K562 (cell line): ENCODE results near the gene KCTD12. TPM values are rescaled to one million over a fixed set of nuclear protein-coding genes. Genes with fewer than 3 reads are reported as not detected.

Experiments
- ATAC-seq: fragments of 200-7000 bp; cut with Tn5 transposase; 3 replicates; pipeline ENCODE4 v1.9.1; 2020; ENCODE audit warnings: moderate library complexity
- BruUV-seq: library from RNA; stranded (reverse); fragments of 400-500 nt; replicated peaks from 2 replicates; lab custom pipeline; 2021; lab: Mats Ljungman, UMichigan
- CTCF ChIA-PET: fragments of 300-600 bp; formaldehyde crosslinking; extraction: SDS; loops from one replicate; lab custom pipeline; 2021; ENCODE audit warnings: low intra/inter-chr PET ratio; lab: Yijun Ruan, JAX
- POLR2A ChIA-PET: fragments of 300-600, 350-650 bp; sonication (Branson Sonifier 250); formaldehyde crosslinking; extraction: SDS; loops from one replicate; lab custom pipeline; 2021; ENCODE audit warnings: antibody characterized with exemption, inconsistent platforms; lab: Yijun Ruan, JAX
- DNase-seq, 4 experiments: peaks; one replicate each; pipeline versions ENCODE4 v3.0.0 to v3.0.0-alpha.2; 2011 to 2018; ENCODE audit warnings: low spot score in 3 of 4, mixed read lengths in 3 of 4; ENCODE audit errors: extremely low read depth in 1 of 4
- FAIRE-seq: peaks from 2 replicates; lab custom pipeline; 2011; peaks lifted over from hg19 to GRCh38; lab: Jason Lieb, UNC
- H2AFZ ChIP-seq: 2 replicates; pipeline ENCODE4 v1.6.0; 2011; ENCODE audit warnings: low read depth, low read length, control low read depth, inconsistent platforms
- H3K27ac ChIP-seq: fragments of 200-600 bp; 3 replicates; pipeline ENCODE4 v1.8.0; 2011; ENCODE audit warnings: low read depth, mild to moderate bottlenecking, control low read depth, inconsistent platforms, low read length, moderate library complexity, mixed read lengths; ENCODE audit errors: extremely low read depth
- H3K27me3 ChIP-seq, 2 experiments: fragments of 300-600 bp in 1 of 2; 2 replicates in 1 of 2; 3 replicates in 1 of 2; pipeline versions ENCODE4 v1.6.0 to v1.8.0; 2011; ENCODE audit warnings: inconsistent platforms in 2 of 2, low read length in 2 of 2, mild to moderate bottlenecking in 1 of 2, mixed read lengths in 1 of 2, moderate library complexity in 1 of 2; ENCODE audit not compliant: control insufficient read depth in 2 of 2, insufficient read depth in 2 of 2
- H3K36me3 ChIP-seq: fragments of 300-600 bp; 3 replicates; pipeline ENCODE4 v1.8.0; 2011; ENCODE audit warnings: mild to moderate bottlenecking, low read length, inconsistent platforms; ENCODE audit not compliant: control insufficient read depth, insufficient read depth
- H3K4me1 ChIP-seq, 2 experiments: fragments of 200-600 bp in 1 of 2; replicated peaks in 1 of 2; 2 replicates in 1 of 2; 3 replicates in 1 of 2; pipeline versions ENCODE4 v1.5.1 to v1.8.0; 2011; ENCODE audit warnings: inconsistent platforms in 2 of 2, low read length in 2 of 2, mild to moderate bottlenecking in 1 of 2, mixed read lengths in 1 of 2, moderate library complexity in 1 of 2; ENCODE audit not compliant: control insufficient read depth in 2 of 2, insufficient read depth in 2 of 2
- H3K4me2 ChIP-seq: 2 replicates; pipeline ENCODE4 v1.6.1; 2011; ENCODE audit warnings: low read length, control low read depth, inconsistent platforms, mixed read lengths; ENCODE audit not compliant: insufficient read depth
- H3K4me3 ChIP-seq: fragments of 200-600 bp; sonication (generic), shearing (Covaris generic); 2 replicates; pipeline ENCODE4 v1.5.1; 2016; ENCODE audit warnings: control low read depth, inconsistent platforms
- H3K79me2 ChIP-seq: fragments of 200-600 bp; 3 replicates; pipeline ENCODE4 v1.8.0; 2011; ENCODE audit warnings: low read length, inconsistent platforms; ENCODE audit not compliant: control insufficient read depth, insufficient read depth
- H3K9ac ChIP-seq, 2 experiments: 2 replicates each; pipeline versions ENCODE4 v1.6.0 to v1.6.1; 2011; ENCODE audit warnings: low read depth in 2 of 2, low read length in 2 of 2, control low read depth in 1 of 2, inconsistent platforms in 1 of 2, mild to moderate bottlenecking in 1 of 2, mixed read lengths in 1 of 2; ENCODE audit not compliant: insufficient read depth in 1 of 2
- H3K9me1 ChIP-seq: one replicate; pipeline ENCODE4 v1.6.0; 2011; ENCODE audit warnings: inconsistent platforms, mild to moderate bottlenecking, low read length, moderate library complexity; ENCODE audit not compliant: control insufficient read depth, insufficient read depth
- H3K9me3 ChIP-seq: replicated peaks from 2 replicates; pipeline ENCODE4 v1.5.1; 2011; ENCODE audit warnings: low read depth, low read length, inconsistent platforms; ENCODE audit not compliant: control insufficient read depth, insufficient read depth
- H4K20me1 ChIP-seq: replicated peaks from 2 replicates; pipeline ENCODE4 v1.6.1; 2011; ENCODE audit warnings: low read length, inconsistent platforms, mixed read lengths; ENCODE audit not compliant: control insufficient read depth, insufficient read depth
- CCAR2 ChIP-seq: fragments of 200-400 bp; formaldehyde crosslinking; IDR thresholded peaks from 2 replicates; pipeline ENCODE4 v1.6.1; 2017; ENCODE audit warnings: mild to moderate bottlenecking, low read depth, low read length
- FIP1L1 ChIP-seq: fragments of 200-400 bp; formaldehyde crosslinking; IDR thresholded peaks from 2 replicates; pipeline ENCODE4 v1.6.1; 2018; ENCODE audit warnings: mild to moderate bottlenecking, low read depth, low read length; ENCODE audit not compliant: poor library complexity, severe bottlenecking
- FOXK1 ChIP-seq: sonication (generic); formaldehyde crosslinking; IDR thresholded peaks from 2 replicates; pipeline ENCODE4 v1.8.0; 2022; ENCODE audit warnings: missing genetic modification reagents, mild to moderate bottlenecking, borderline replicate concordance
- PCBP2 ChIP-seq: fragments of 200-400 bp; formaldehyde crosslinking; IDR thresholded peaks from 2 replicates; pipeline ENCODE4 v1.6.1; 2018; ENCODE audit warnings: low read length, low read depth, mild to moderate bottlenecking, moderate library complexity; ENCODE audit not compliant: poor library complexity, severe bottlenecking
- SPI1 ChIP-seq: IDR thresholded peaks from 2 replicates; pipeline ENCODE4 v1.6.1; 2011; ENCODE audit warnings: low read depth, low read length, control low read depth, borderline replicate concordance
- TAL1 ChIP-seq: fragments of 450-650 bp; IDR thresholded peaks from 2 replicates; pipeline ENCODE4 v1.6.1; 2016; ENCODE audit warnings: mild to moderate bottlenecking
- ZBTB1 ChIP-seq: sonication (generic); formaldehyde crosslinking; IDR thresholded peaks from 2 replicates; pipeline ENCODE4 v1.8.1; 2023; ENCODE audit warnings: missing genetic modification reagents, low read depth, mild to moderate bottlenecking, borderline replicate concordance
- ZNF197 ChIP-seq: fragments of 200-800 bp; sonication (Bioruptor generic); IDR thresholded peaks from 2 replicates; pipeline ENCODE4 v1.6.1; 2016; ENCODE audit warnings: low read depth, missing genetic modification characterization, missing compliant biosample characterization
- ZNF274 ChIP-seq: IDR thresholded peaks from 2 replicates; pipeline ENCODE4 v1.6.1; 2011; ENCODE audit warnings: low read depth, mild to moderate bottlenecking, low read length, moderate library complexity, borderline replicate concordance
- ZNF668 ChIP-seq: fragments of 250-450 bp; sonication (Bioruptor Pico); IDR thresholded peaks from 2 replicates; pipeline ENCODE4 v1.8.0; 2022; ENCODE audit warnings: mild to moderate bottlenecking, inconsistent platforms
- ZNF785 ChIP-seq: fragments of 250-450 bp; sonication (Bioruptor Pico); IDR thresholded peaks from 2 replicates; pipeline ENCODE4 v1.4.0; 2020; ENCODE audit warnings: mild to moderate bottlenecking
- WGBS: fragments of 100-300 bp; shearing (Covaris generic); methylation state at CpG from one replicate; pipeline ENCODE4 v1.1.6; 2016; ENCODE audit warnings: low coverage, mixed read lengths; ENCODE audit not compliant: insufficient coverage; ENCODE audit errors: missing lambda C conversion rate; 5-methylcytosine and 5-hydroxymethylcytosine counted together
- in situ Hi-C: fragments of 300-500 bp; cut with MboI; formaldehyde crosslinking; loops from 4 replicates; pipeline ENCODE4 v1.15.0; 2018; ENCODE audit warnings: inconsistent platforms, mixed read lengths
- intact Hi-C: fragments of 100-400 bp; cut with micrococcal nuclease; formaldehyde crosslinking; loops from 2 replicates; pipeline ENCODE4 v1.14.2; 2022
- polyA plus RNA-seq, 8 experiments: library from polyadenylated mRNA; depleted of rRNA in 4 of 8; stranded (reverse) in 5 of 8; unstranded in 3 of 8; fragments of >200 nt; fragmentation: Nextera tagmentation in 2 of 8; fragmentation: Illumina TruSeq in 1 of 8; extraction: Ambion mirVana in 2 of 8; extraction: Trizol in 1 of 8; gene quantifications; 2 replicates each; pipeline versions ENCODE4 v1.2.1 to v1.2.3, GENCODE V29; 2011 to 2014; ENCODE audit warnings: inconsistent platforms in 1 of 8, missing spikeins in 1 of 8
- total RNA-seq, 7 experiments: library from RNA; depleted of rRNA in 6 of 7; stranded (reverse); fragments of >200 nt in 6 of 7; fragmentation: Illumina TruSeq in 2 of 7; extraction: Trizol in 2 of 7; gene quantifications; 2 replicates each; pipeline versions ENCODE4 v1.2.1 to v1.2.3, GENCODE V29; 2011 to 2021; ENCODE audit warnings: low replicate concordance in 1 of 7
- TF ChIP-seq, protein P1 (sequence below): IDR thresholded peaks from 3 replicates; pipeline ENCODE4 v1.6.1; 2011; ENCODE audit warnings: borderline replicate concordance, mild to moderate bottlenecking, moderate library complexity; ENCODE audit not compliant: insufficient read length; ENCODE audit errors: extremely low read depth
- TF ChIP-seq, protein P2 (sequence below): fragments of 250-450 bp; sonication (Bioruptor Pico); IDR thresholded peaks from 2 replicates; pipeline ENCODE4 v1.8.0; 2021; ENCODE audit warnings: mild to moderate bottlenecking, moderate library complexity
- TF ChIP-seq, protein P3 (sequence below): sonication (generic); formaldehyde crosslinking; IDR thresholded peaks from 2 replicates; pipeline ENCODE4 v1.8.0; 2022; ENCODE audit warnings: mild to moderate bottlenecking, missing genetic modification reagents

Gene KCTD12
- total and polyA plus RNA-seq, 9 of the 15 experiments (the other 6 are each of a cell fraction or from before 2014, with no cell fraction given), result 0.14 to 0.93 (median 0.32) TPM

DNA sequence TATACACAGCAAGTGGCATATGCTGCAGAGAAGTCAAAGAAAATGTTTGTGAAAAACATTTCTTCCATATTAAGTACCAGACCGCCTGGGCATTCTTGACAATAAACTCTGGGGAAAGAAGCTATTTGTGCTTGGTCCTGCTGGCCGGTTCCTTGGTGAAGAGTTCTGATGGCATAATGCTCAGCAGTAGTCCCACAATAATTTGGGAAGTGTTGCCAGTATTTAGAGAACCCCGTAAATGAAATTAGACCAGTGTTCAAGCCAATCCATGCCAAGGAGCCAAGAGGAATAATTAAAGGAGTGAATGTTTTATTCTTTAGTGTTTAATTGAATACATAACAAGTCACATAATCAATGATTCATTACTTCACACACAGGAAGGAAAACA, 6.3 kb downstream of the KCTD12 start:
- DNase-seq, result no peak
- Histone ChIP-seq H3K9me3 (no peaks in the 10 kb centered on the region), H3K27ac (no peak overlapping the region), H2AFZ (no peak overlapping the region), H3K27me3 (peaks cover 0 to 2% of the 10 kb centered on the region in 2 experiments; a peak in 1 of 5 replicates), H3K9ac (no peak overlapping the region), H3K4me2 (no peak overlapping the region), H3K36me3 (no peaks in the 10 kb centered on the region), H3K79me2 (no peaks in the 10 kb centered on the region), H4K20me1 (no peaks in the 10 kb centered on the region), H3K4me1 (peaks cover 0 to under 1% of the 10 kb centered on the region in 2 experiments; a peak in 1 of 5 replicates), H3K4me3 (no peak overlapping the region), H3K9me1 (no peaks in the 10 kb centered on the region)
- intact Hi-C loops (no loop called here), in situ Hi-C loops (no loop called here)
- ATAC-seq, result no peak
- POLR2A ChIA-PET, result interaction anchor here (1.0 kb wide), 1 partner anchor 77 kb away, joined by 6 read pairs; no protein-coding TSS in a partner anchor
- BruUV-seq, result no TSS peak
- FAIRE-seq, result no peak
- CTCF ChIA-PET, result no interaction called here
- WGBS, result 3% methylated on average over 3 of the region's 3 CpGs
- TF ChIP-seq TAL1, result no peak
- no peak for TF ChIP-seq ZNF785 (CRISPR knock-in tag)
- TF ChIP-seq ZNF197 (CRISPR knock-in tag), result no peak
- TF ChIP-seq, protein P1, sequence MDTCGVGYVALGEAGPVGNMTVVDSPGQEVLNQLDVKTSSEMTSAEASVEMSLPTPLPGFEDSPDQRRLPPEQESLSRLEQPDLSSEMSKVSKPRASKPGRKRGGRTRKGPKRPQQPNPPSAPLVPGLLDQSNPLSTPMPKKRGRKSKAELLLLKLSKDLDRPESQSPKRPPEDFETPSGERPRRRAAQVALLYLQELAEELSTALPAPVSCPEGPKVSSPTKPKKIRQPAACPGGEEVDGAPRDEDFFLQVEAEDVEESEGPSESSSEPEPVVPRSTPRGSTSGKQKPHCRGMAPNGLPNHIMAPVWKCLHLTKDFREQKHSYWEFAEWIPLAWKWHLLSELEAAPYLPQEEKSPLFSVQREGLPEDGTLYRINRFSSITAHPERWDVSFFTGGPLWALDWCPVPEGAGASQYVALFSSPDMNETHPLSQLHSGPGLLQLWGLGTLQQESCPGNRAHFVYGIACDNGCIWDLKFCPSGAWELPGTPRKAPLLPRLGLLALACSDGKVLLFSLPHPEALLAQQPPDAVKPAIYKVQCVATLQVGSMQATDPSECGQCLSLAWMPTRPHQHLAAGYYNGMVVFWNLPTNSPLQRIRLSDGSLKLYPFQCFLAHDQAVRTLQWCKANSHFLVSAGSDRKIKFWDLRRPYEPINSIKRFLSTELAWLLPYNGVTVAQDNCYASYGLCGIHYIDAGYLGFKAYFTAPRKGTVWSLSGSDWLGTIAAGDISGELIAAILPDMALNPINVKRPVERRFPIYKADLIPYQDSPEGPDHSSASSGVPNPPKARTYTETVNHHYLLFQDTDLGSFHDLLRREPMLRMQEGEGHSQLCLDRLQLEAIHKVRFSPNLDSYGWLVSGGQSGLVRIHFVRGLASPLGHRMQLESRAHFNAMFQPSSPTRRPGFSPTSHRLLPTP, result no peak
- TF ChIP-seq ZNF668 (CRISPR knock-in tag), result no peak
- TF ChIP-seq ZBTB1 (CRISPR knock-in tag), result no peak
- TF ChIP-seq SPI1, result no peak
- TF ChIP-seq ZNF274, result no peak
- TF ChIP-seq, protein P2, sequence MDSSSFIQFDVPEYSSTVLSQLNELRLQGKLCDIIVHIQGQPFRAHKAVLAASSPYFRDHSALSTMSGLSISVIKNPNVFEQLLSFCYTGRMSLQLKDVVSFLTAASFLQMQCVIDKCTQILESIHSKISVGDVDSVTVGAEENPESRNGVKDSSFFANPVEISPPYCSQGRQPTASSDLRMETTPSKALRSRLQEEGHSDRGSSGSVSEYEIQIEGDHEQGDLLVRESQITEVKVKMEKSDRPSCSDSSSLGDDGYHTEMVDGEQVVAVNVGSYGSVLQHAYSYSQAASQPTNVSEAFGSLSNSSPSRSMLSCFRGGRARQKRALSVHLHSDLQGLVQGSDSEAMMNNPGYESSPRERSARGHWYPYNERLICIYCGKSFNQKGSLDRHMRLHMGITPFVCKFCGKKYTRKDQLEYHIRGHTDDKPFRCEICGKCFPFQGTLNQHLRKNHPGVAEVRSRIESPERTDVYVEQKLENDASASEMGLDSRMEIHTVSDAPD (CRISPR knock-in tag), result no peak
- TF ChIP-seq, protein P3, sequence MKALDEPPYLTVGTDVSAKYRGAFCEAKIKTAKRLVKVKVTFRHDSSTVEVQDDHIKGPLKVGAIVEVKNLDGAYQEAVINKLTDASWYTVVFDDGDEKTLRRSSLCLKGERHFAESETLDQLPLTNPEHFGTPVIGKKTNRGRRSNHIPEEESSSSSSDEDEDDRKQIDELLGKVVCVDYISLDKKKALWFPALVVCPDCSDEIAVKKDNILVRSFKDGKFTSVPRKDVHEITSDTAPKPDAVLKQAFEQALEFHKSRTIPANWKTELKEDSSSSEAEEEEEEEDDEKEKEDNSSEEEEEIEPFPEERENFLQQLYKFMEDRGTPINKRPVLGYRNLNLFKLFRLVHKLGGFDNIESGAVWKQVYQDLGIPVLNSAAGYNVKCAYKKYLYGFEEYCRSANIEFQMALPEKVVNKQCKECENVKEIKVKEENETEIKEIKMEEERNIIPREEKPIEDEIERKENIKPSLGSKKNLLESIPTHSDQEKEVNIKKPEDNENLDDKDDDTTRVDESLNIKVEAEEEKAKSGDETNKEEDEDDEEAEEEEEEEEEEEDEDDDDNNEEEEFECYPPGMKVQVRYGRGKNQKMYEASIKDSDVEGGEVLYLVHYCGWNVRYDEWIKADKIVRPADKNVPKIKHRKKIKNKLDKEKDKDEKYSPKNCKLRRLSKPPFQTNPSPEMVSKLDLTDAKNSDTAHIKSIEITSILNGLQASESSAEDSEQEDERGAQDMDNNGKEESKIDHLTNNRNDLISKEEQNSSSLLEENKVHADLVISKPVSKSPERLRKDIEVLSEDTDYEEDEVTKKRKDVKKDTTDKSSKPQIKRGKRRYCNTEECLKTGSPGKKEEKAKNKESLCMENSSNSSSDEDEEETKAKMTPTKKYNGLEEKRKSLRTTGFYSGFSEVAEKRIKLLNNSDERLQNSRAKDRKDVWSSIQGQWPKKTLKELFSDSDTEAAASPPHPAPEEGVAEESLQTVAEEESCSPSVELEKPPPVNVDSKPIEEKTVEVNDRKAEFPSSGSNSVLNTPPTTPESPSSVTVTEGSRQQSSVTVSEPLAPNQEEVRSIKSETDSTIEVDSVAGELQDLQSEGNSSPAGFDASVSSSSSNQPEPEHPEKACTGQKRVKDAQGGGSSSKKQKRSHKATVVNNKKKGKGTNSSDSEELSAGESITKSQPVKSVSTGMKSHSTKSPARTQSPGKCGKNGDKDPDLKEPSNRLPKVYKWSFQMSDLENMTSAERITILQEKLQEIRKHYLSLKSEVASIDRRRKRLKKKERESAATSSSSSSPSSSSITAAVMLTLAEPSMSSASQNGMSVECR, result no peak
- TF ChIP-seq FOXK1, result no peak
- TF ChIP-seq PCBP2, result no peak
- TF ChIP-seq FIP1L1, result no peak
- TF ChIP-seq CCAR2, result no peak
